ENCODE data around the gene TRABD2B.

Gene TRABD2B

GRCh38 chr1:47903723-47904122, 93.5 kb downstream of the TRABD2B start:
- no peak for DNase-seq

- DNase-seq: no peak
These were observed 96.1 kb downstream of the TRABD2B start for GRCh38 chr1:47901001-47901575.

- DNase-seq: no peak
These were observed 98.9 kb downstream of the TRABD2B start for GRCh38 chr1:47898133-47898845.

GRCh38 chr1:47895279-47896125, 101.7 kb downstream of the TRABD2B start:
- no peak for DNase-seq

- peak; percentile 84 for DNase-seq
These were observed 102.5 kb downstream of the TRABD2B start for GRCh38 chr1:47894410-47895278.

GRCh38 chr1:47893412-47893811, 103.8 kb downstream of the TRABD2B start:
- DNase-seq: no peak

- DNase-seq: no peak
These were observed 106.4 kb downstream of the TRABD2B start for GRCh38 chr1:47890779-47891178.

GRCh38 chr1:47888294-47888629, 108.9 kb downstream of the TRABD2B start:
- DNase-seq: no peak

- DNase-seq: no peak
These were observed 109.5 kb downstream of the TRABD2B start for GRCh38 chr1:47887475-47888293.

- no peak for DNase-seq
These were observed 110.1 kb downstream of the TRABD2B start for GRCh38 chr1:47887060-47887459.

GRCh38 chr1:47886141-47886540, 111.0 kb downstream of the TRABD2B start:
- DNase-seq: no peak

- DNase-seq: no peak
These were observed 111.9 kb downstream of the TRABD2B start for GRCh38 chr1:47885062-47885830.

- no peak for DNase-seq
These were observed 113.2 kb downstream of the TRABD2B start for GRCh38 chr1:47883963-47884362.

- no peak for DNase-seq
These were observed 115.4 kb downstream of the TRABD2B start for GRCh38 chr1:47881505-47882442.

- no peak for DNase-seq
These were observed 120.6 kb downstream of the TRABD2B start for GRCh38 chr1:47876587-47876963.

- no peak for DNase-seq
These were observed 121.2 kb downstream of the TRABD2B start for GRCh38 chr1:47875831-47876586.

GRCh38 chr1:47875036-47875435, 122.1 kb downstream of the TRABD2B start:
- no peak for DNase-seq

GRCh38 chr1:47873337-47873736, 123.8 kb downstream of the TRABD2B start:
- no peak for DNase-seq

- DNase-seq: no peak
These were observed 124.3 kb downstream of the TRABD2B start for GRCh38 chr1:47872886-47873285.
